ENCODE results near the gene RPP38.

Gene RPP38

DNA sequence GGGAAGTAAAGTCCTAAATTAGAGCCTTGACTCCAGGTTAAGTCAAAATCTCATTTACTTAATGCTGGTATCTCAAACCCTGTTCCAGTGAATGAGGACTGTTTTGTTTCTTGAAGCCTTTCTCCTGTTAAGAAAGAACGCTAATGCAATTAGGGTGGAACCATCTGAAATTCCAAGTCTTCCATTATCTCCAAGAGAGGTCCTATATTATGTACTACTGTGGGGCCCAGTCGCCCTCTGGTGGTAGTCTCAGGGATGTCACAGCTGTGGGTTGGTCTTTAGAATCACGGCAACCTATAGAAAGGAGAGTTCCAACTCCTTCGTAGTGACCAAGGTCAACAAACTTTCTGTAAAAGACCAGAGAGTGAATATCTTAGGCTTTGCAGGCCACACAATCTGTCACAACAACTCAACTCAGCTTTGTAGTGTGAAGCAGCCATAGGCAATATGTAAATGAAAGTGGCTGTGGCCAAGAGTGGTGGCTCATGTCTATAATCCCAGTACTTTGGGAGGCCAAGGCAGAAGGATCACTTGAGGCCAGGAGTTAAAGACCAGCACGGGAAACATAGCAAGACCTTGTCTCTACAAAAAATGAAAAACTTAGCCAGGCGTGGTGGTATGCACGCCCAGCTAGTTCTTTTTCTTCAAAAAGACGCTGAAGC lies 9.3 kb downstream of the RPP38 start:
- TF ChIP-seq, protein P1, sequence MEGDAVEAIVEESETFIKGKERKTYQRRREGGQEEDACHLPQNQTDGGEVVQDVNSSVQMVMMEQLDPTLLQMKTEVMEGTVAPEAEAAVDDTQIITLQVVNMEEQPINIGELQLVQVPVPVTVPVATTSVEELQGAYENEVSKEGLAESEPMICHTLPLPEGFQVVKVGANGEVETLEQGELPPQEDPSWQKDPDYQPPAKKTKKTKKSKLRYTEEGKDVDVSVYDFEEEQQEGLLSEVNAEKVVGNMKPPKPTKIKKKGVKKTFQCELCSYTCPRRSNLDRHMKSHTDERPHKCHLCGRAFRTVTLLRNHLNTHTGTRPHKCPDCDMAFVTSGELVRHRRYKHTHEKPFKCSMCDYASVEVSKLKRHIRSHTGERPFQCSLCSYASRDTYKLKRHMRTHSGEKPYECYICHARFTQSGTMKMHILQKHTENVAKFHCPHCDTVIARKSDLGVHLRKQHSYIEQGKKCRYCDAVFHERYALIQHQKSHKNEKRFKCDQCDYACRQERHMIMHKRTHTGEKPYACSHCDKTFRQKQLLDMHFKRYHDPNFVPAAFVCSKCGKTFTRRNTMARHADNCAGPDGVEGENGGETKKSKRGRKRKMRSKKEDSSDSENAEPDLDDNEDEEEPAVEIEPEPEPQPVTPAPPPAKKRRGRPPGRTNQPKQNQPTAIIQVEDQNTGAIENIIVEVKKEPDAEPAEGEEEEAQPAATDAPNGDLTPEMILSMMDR (IDR thresholded peaks at IDR 0.05): peak; percentile 91
- Histone ChIP-seq H3K27ac (no peak overlapping the region), H3K4me1 (ENCODE audit: control insufficient read depth in 1 of 2, insufficient read depth in 1 of 2, low read depth in 1 of 2, low read length in 1 of 2) (no peaks in the 10 kb centered on the region), H3K36me3 (peaks cover 33% of the 10 kb centered on the region), H3K27me3 (no peaks in the 10 kb centered on the region), H3K9me3 (no peaks in the 10 kb centered on the region), H3K4me3 (ENCODE audit: low read depth in 1 of 2, low read length in 1 of 2) (no peak overlapping the region)

DNA sequence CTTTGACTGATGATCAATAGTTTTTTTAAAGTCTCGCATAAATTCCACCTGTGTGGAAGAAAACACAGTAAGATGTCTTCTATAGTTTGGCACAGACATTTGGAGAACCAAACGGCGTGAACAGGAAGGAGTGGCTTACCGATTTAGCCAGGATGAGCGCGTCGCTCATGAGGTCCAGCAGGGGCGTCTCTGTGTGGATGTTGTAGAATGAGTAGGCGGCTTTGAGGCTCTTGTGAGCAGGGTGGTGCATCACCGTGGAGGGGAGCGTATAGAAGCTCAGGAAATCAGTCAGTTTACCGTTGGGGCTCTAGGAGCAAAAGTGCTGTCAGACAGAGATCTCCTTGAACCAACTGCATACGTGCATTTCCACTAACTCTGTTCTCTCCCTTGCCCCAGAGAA lies 15.5 kb downstream of the RPP38 start:
- TF ChIP-seq, protein P1 (IDR thresholded peaks at IDR 0.05): no peak
- H3K4me1 ChIP-seq (ENCODE audit: control insufficient read depth in 1 of 2, insufficient read depth in 1 of 2, low read depth in 1 of 2, low read length in 1 of 2): no peaks in the 10 kb centered on the region
- no peaks in the 10 kb centered on the region for H3K27me3 ChIP-seq
- no peaks in the 10 kb centered on the region for H3K36me3 ChIP-seq
- no peaks in the 10 kb centered on the region for H3K9me3 ChIP-seq
- no peak overlapping the region for H3K27ac ChIP-seq
- no peak overlapping the region for H3K4me3 ChIP-seq (ENCODE audit: low read depth in 1 of 2, low read length in 1 of 2)

DNA sequence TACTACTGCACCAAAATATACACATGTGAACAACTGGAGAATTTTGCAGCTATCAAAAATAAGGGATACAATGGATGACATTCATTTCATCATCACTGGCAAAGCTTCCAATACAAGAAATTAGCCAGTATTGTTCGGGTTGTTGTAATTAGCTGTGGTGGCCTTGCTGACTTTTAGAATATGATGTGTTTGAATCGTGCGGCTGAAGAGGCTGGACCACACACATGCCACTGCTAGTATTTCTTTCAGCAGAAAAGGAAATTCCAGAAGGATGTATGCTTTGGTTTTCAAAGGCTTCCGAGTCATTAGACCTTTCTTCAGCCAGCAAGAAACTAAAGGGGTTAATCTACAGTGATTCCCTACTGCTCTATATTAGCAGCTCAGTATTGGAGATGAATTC lies 16.6 kb downstream of the RPP38 start:
- H3K4me3 ChIP-seq (ENCODE audit: low read depth in 1 of 2, low read length in 1 of 2): no peak overlapping the region
- H3K27ac ChIP-seq: no peak overlapping the region
- H3K27me3 ChIP-seq: no peaks in the 10 kb centered on the region
- H3K4me1 ChIP-seq (ENCODE audit: control insufficient read depth in 1 of 2, insufficient read depth in 1 of 2, low read depth in 1 of 2, low read length in 1 of 2): peaks cover 4 to 7% of the 10 kb centered on the region in 2 experiments
- H3K9me3 ChIP-seq: no peaks in the 10 kb centered on the region
- H3K36me3 ChIP-seq: no peaks in the 10 kb centered on the region
- TF ChIP-seq, protein P1 (IDR thresholded peaks at IDR 0.05): no peak

DNA sequence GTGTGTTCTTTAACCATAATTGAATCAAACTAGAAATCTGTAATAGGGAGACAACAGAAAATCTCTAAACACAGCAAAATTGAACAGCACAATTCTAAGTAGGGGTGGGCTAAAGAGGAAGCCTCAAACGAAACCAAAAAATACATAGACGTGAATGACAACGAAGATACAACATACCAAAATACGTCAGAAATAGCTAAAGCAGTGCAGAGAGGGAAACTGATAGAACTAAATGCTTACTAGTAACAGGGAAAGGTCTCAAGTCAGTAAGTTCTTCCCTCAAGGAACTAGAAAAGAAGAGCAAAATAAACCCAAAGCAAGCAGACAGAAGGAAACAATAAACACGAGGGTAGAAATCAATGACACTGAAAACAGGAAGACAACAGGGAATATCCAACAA lies 19.1 kb downstream of the RPP38 start:
- H3K27ac ChIP-seq: no peak overlapping the region
- TF ChIP-seq, protein P1 (IDR thresholded peaks at IDR 0.05): no peak
- no peaks in the 10 kb centered on the region for H3K36me3 ChIP-seq
- H3K27me3 ChIP-seq: no peaks in the 10 kb centered on the region
- no peaks in the 10 kb centered on the region for H3K9me3 ChIP-seq
- H3K4me3 ChIP-seq (ENCODE audit: low read depth in 1 of 2, low read length in 1 of 2): no peak overlapping the region
- H3K4me1 ChIP-seq (ENCODE audit: control insufficient read depth in 1 of 2, insufficient read depth in 1 of 2, low read depth in 1 of 2, low read length in 1 of 2): peaks cover 13 to 20% of the 10 kb centered on the region in 2 experiments

DNA sequence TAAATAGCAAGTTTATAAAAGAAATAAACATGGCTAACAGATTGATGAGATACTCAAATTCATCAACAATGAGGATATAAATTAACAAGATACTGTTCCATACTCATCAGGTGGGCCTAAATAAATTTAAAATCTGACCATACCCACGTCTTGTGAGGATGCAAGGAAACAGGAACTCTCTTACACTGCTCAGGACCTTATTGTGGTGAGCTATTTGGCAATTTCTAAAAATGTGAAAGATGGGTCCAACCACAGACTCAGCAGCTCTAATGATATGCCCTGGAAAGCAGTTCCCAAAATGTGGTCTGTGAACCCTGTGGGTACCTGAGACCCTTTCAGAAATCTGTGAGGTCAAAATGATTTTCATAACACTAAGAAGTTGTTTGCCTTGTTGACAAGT lies 21.5 kb downstream of the RPP38 start:
- Histone ChIP-seq H3K9me3 (no peaks in the 10 kb centered on the region), H3K27ac (peak overlapping the region; percentile 64), H3K4me3 (ENCODE audit: low read depth in 1 of 2, low read length in 1 of 2) (no peak overlapping the region), H3K27me3 (no peaks in the 10 kb centered on the region), H3K36me3 (no peaks in the 10 kb centered on the region), H3K4me1 (ENCODE audit: control insufficient read depth in 1 of 2, insufficient read depth in 1 of 2, low read depth in 1 of 2, low read length in 1 of 2) (peaks cover 13 to 20% of the 10 kb centered on the region in 2 experiments)
- TF ChIP-seq, protein P1 (IDR thresholded peaks at IDR 0.05): no peak

Data from neutrophil (primary cell).